ENCODE data around the gene KCTD16. TPM values are rescaled to one million over a fixed set of nuclear protein-coding genes. Genes with fewer than 3 reads are reported as not detected.

Gene KCTD16
- total and polyA plus RNA-seq, 8 donors: 0.18 to 0.73 (median 0.35) TPM

- intact Hi-C loops (cut with DNase I): no loop called here
- H3K4me1 ChIP-seq: no peaks in the 10 kb centered on the region
- ATAC-seq (no peak), DNase-seq (no peak)
- TF ChIP-seq, protein P1, sequence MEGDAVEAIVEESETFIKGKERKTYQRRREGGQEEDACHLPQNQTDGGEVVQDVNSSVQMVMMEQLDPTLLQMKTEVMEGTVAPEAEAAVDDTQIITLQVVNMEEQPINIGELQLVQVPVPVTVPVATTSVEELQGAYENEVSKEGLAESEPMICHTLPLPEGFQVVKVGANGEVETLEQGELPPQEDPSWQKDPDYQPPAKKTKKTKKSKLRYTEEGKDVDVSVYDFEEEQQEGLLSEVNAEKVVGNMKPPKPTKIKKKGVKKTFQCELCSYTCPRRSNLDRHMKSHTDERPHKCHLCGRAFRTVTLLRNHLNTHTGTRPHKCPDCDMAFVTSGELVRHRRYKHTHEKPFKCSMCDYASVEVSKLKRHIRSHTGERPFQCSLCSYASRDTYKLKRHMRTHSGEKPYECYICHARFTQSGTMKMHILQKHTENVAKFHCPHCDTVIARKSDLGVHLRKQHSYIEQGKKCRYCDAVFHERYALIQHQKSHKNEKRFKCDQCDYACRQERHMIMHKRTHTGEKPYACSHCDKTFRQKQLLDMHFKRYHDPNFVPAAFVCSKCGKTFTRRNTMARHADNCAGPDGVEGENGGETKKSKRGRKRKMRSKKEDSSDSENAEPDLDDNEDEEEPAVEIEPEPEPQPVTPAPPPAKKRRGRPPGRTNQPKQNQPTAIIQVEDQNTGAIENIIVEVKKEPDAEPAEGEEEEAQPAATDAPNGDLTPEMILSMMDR (IDR thresholded peaks at IDR 0.05): no peak
- H3K9me3 ChIP-seq: no peaks in the 10 kb centered on the region
- H3K36me3 ChIP-seq: no peaks in the 10 kb centered on the region
- H3K27ac ChIP-seq: no peak overlapping the region
- no peaks in the 10 kb centered on the region for H3K27me3 ChIP-seq
- H3K4me3 ChIP-seq: no peak overlapping the region
Observed at GRCh38 chr5:144336191-144336961, 165.7 kb downstream of the KCTD16 start.

- H3K4me3 ChIP-seq: no peak overlapping the region
- H3K27ac ChIP-seq: no peak overlapping the region
- H3K9me3 ChIP-seq: no peaks in the 10 kb centered on the region
- ATAC-seq (no peak), DNase-seq (no peak)
- H3K27me3 ChIP-seq: no peaks in the 10 kb centered on the region
- H3K36me3 ChIP-seq: no peaks in the 10 kb centered on the region
- intact Hi-C loops (cut with DNase I): no loop called here
- no peaks in the 10 kb centered on the region for H3K4me1 ChIP-seq
- TF ChIP-seq, protein P1 (IDR thresholded peaks at IDR 0.05): no peak
Observed at GRCh38 chr5:144352330-144352729, 181.7 kb downstream of the KCTD16 start.

DNA sequence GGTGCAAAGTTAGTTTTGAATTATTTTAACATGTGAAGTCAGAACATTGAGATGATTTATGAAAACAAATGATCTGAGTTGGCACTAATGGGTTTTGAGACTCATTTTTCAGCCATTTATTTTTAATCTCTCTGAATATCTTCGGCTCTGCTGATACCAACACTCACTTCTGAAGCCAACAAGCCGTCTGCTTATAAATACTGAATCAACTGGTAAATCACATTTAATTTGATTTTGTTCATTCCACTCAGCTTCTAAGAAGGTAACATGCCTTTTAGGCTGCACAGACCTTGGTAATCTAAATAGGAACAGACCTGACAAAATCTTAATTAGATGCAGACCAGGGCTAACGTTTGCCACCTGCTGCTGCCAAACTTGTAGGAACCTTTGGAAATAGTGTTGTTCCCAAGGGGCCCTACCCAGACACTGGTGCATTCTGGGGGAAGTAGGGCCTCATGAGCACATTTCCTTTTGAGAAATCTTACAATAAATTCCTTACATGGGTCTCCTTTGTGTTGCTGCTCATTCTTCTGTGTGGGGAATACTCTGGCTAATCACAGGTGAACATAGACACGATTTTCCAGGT, 182.2 kb downstream of the KCTD16 start:
- ATAC-seq: no peak
- Histone ChIP-seq H3K4me1 (no peaks in the 10 kb centered on the region), H3K4me3 (no peak overlapping the region), H3K27me3 (no peaks in the 10 kb centered on the region), H3K36me3 (no peaks in the 10 kb centered on the region), H3K27ac (no peak overlapping the region), H3K9me3 (no peaks in the 10 kb centered on the region)
- TF ChIP-seq, protein P1 (IDR thresholded peaks at IDR 0.05): no peak
- intact Hi-C loops (cut with DNase I): no loop called here
- no peak for DNase-seq

GRCh38 chr5:144356489-144356888, 185.8 kb downstream of the KCTD16 start:
- TF ChIP-seq, protein P1 (IDR thresholded peaks at IDR 0.05): no peak
- H3K27me3 ChIP-seq: no peaks in the 10 kb centered on the region
- H3K4me3 ChIP-seq: no peak overlapping the region
- H3K9me3 ChIP-seq: peaks cover 0 to 5% of the 10 kb centered on the region in 2 donors
- H3K36me3 ChIP-seq: no peaks in the 10 kb centered on the region
- H3K27ac ChIP-seq: no peak overlapping the region
- ATAC-seq: no peak
- DNase-seq: no peak
- intact Hi-C loops (cut with DNase I): no loop called here
- no peaks in the 10 kb centered on the region for H3K4me1 ChIP-seq

GRCh38 chr5:144361406-144361805, 190.7 kb downstream of the KCTD16 start:
- intact Hi-C loops (cut with DNase I): no loop called here
- Histone ChIP-seq H3K27me3 (no peaks in the 10 kb centered on the region), H3K27ac (no peak overlapping the region), H3K4me1 (no peaks in the 10 kb centered on the region), H3K4me3 (no peak overlapping the region), H3K9me3 (peaks cover 0 to 5% of the 10 kb centered on the region in 2 donors), H3K36me3 (no peaks in the 10 kb centered on the region)
- TF ChIP-seq, protein P1 (IDR thresholded peaks at IDR 0.05): no peak
- DNase-seq (no peak), ATAC-seq (no peak)
